PFSK-1 (cell line): ENCODE data around the gene PTGR3.

Experiments used
- FOXP2 ChIP-seq: optimal IDR thresholded peaks from 2 replicates; pipeline ENCODE3; 2011; ENCODE audit warnings: borderline replicate concordance, control low read depth, inconsistent platforms; ENCODE audit not compliant: insufficient read depth; ENCODE audit errors: extremely low read length, extremely low read depth
- POLR2AphosphoS5 ChIP-seq: IDR thresholded peaks from 2 replicates; pipeline ENCODE4 v1.6.1; 2012; ENCODE audit warnings: low read depth, mild to moderate bottlenecking, control low read depth, low read length, moderate library complexity
- REST ChIP-seq, 2 experiments: IDR thresholded peaks; 2 replicates each; pipeline versions ENCODE4 v1.6.1 to v1.8.0; 2011 to 2012; ENCODE audit warnings: low read depth in 2 of 2, low read length in 2 of 2, control low read depth in 1 of 2, inconsistent platforms in 1 of 2, mild to moderate bottlenecking in 1 of 2, moderate library complexity in 1 of 2; ENCODE audit not compliant: insufficient read depth in 1 of 2
- SIN3A ChIP-seq: IDR thresholded peaks from 2 replicates; pipeline ENCODE4 v1.6.1; 2012; ENCODE audit warnings: mild to moderate bottlenecking, low read length, moderate library complexity, borderline replicate concordance; ENCODE audit not compliant: insufficient read depth
- TAF1 ChIP-seq: IDR thresholded peaks from 2 replicates; pipeline ENCODE4 v1.6.1; 2012; ENCODE audit warnings: low read length, control low read depth, borderline replicate concordance; ENCODE audit not compliant: insufficient read depth

PTGR3 gene

GRCh38 chr18:75169411-75169810 is 39.5 kb downstream of the PTGR3 start:
- no peak for TF ChIP-seq POLR2AphosphoS5
- no peak for TF ChIP-seq FOXP2
- TF ChIP-seq TAF1, result no peak
- TF ChIP-seq SIN3A, result no peak
- no peak for TF ChIP-seq REST (IDR thresholded peaks at IDR 0.05; ENCODE audit: insufficient read depth in 1 of 2, low read depth in 2 of 2, low read length in 2 of 2)

- no peak for TF ChIP-seq REST (IDR thresholded peaks at IDR 0.05; ENCODE audit: insufficient read depth in 1 of 2, low read depth in 2 of 2, low read length in 2 of 2)
- no peak for TF ChIP-seq FOXP2
These were observed 40.3 kb downstream of the PTGR3 start for GRCh38 chr18:75168619-75169018.

GRCh38 chr18:75167759-75168618 is 41.0 kb downstream of the PTGR3 start:
- TF ChIP-seq POLR2AphosphoS5 (no peak), TAF1 (no peak), REST (IDR thresholded peaks at IDR 0.05; ENCODE audit: insufficient read depth in 1 of 2, low read depth in 2 of 2, low read length in 2 of 2) (no peak), FOXP2 (no peak), SIN3A (no peak)

GRCh38 chr18:75167137-75167536 is 41.8 kb downstream of the PTGR3 start:
- TF ChIP-seq TAF1, result no peak
- no peak for TF ChIP-seq REST (IDR thresholded peaks at IDR 0.05; ENCODE audit: insufficient read depth in 1 of 2, low read depth in 2 of 2, low read length in 2 of 2)
- TF ChIP-seq FOXP2, result no peak
- no peak for TF ChIP-seq SIN3A
- TF ChIP-seq POLR2AphosphoS5, result no peak

GRCh38 chr18:75165926-75166325 is 43.0 kb downstream of the PTGR3 start:
- TF ChIP-seq FOXP2, result no peak
- no peak for TF ChIP-seq POLR2AphosphoS5
- no peak for TF ChIP-seq TAF1
- TF ChIP-seq REST (IDR thresholded peaks at IDR 0.05; ENCODE audit: insufficient read depth in 1 of 2, low read depth in 2 of 2, low read length in 2 of 2), result no peak
- no peak for TF ChIP-seq SIN3A
